PC-3 (cell line): ENCODE measurements around the gene ARHGAP4.

Source experiments
- CTCF ChIP-seq: fragments of 300-600 bp; sonication (generic); conservative IDR thresholded peaks from 2 replicates; pipeline ENCODE4 v1.5.1; 2017; ENCODE audit warnings: antibody characterized with exemption, low read depth, mild to moderate bottlenecking, low read length
- EZH2 ChIP-seq: fragments of 300-600 bp; sonication (generic); IDR thresholded peaks from one replicate; pipeline ENCODE4 v1.6.1; 2017; ENCODE audit warnings: antibody characterized with exemption, mild to moderate bottlenecking, low read length; ENCODE audit not compliant: unreplicated experiment
- EZH2phosphoT487 ChIP-seq: fragments of 300-600 bp; sonication (generic); IDR thresholded peaks from 2 replicates; pipeline ENCODE4 v1.6.1; 2018; ENCODE audit warnings: mild to moderate bottlenecking, antibody characterized with exemption, low read length, borderline replicate concordance

DNA sequence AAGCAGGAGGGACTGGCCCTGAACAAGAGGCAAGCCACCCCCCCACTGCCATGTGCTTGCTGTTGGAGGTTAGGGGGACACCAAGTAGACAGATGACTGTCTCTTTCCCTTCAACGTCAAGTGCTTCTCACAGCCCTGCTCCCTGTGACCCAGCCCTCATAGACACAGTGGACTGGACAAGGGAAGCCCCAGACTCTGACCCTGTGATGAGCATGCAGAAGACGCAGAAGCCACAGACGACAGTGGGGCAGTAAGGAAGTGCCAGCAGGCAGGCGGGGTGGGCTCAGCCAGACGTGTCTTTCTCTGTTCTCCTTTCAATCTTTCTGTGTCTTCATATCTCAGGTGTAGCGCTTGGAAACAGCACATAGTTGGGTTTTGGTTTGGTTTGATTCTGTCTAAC, 37.7 kb downstream of the ARHGAP4 start:
- TF ChIP-seq EZH2phosphoT487, result no peak
- TF ChIP-seq CTCF, result no peak
- no peak for TF ChIP-seq EZH2
